Mesodermal cell (in vitro differentiated cells): ENCODE measurements around the gene PLEKHA1.

Source experiments
- H3K27ac ChIP-seq: 2 replicates; pipeline ENCODE4 v1.7.0; 2013; ENCODE audit warnings: mild to moderate bottlenecking, low read depth, low read length, moderate library complexity; ENCODE audit not compliant: severe bottlenecking
- H3K36me3 ChIP-seq: 2 replicates; pipeline ENCODE4 v1.7.1; 2013; ENCODE audit warnings: mild to moderate bottlenecking, low read length, moderate library complexity; ENCODE audit not compliant: control insufficient read depth, insufficient read depth
- H3K4me1 ChIP-seq: one replicate; pipeline ENCODE4 v1.7.1; 2013; ENCODE audit warnings: mild to moderate bottlenecking, low read length; ENCODE audit not compliant: insufficient read depth, control insufficient read depth, poor library complexity, severe bottlenecking
- H3K4me3 ChIP-seq: 2 replicates; pipeline ENCODE4 v1.7.0; 2013; ENCODE audit warnings: low read length, control low read depth, mild to moderate bottlenecking; ENCODE audit not compliant: insufficient read depth, poor library complexity, severe bottlenecking; ENCODE audit errors: extremely low read depth
- H3K9me3 ChIP-seq: 2 replicates; pipeline ENCODE4 v1.7.1; 2013; ENCODE audit warnings: mild to moderate bottlenecking, low read length, moderate library complexity; ENCODE audit not compliant: control insufficient read depth
- WGBS, 2 experiments: methylation state at CpG; one replicate each; pipeline ENCODE4 v1.1.5; 2013; ENCODE audit warnings: missing lambda C conversion rate in 2 of 2; ENCODE audit not compliant: insufficient coverage in 2 of 2; 5-methylcytosine and 5-hydroxymethylcytosine counted together

The PLEKHA1 gene

DNA sequence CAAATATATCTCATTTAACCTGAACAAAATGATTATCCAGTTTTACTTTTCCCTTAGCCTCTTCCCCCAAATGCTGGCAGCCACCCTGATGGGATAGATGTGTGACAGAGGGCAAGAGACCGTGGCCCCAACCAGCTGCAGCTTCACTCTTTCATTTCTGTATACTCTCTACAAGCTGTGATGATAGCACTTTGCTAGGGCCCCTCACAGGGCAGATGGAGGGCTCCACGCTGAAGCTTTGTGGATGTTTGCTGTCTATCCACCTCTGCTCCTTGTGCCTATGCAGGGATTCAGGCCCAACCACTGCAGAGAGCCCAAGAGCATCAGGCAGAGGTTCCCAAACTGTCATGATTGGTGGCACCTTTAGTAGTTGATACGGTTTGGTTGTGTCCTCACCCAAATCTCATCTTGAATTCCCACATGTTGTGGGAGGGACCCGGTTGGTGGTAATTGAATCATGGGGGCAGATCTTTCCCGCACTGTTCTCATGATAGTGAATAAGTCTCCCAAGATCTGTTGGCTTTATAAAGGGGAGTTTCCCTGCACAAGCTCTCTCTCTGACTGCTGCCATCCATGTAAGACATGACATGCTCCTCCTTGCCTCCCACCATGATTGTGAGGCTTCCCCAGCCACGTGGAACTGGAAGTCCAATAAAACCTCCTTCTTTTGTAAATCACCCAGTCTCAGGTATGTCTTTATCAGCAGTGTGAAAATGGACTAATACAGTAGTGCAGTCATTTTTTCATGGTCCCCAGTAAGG, 107.0 kb downstream of the PLEKHA1 start:
- peaks cover 34% of the 10 kb centered on the region for H3K4me1 ChIP-seq
- 100% methylated on average over 2 to 3 of the region's 6 CpGs for WGBS, 2 experiments
- peaks cover 5% of the 10 kb centered on the region for H3K36me3 ChIP-seq
- no peak overlapping the region for H3K27ac ChIP-seq
- H3K9me3 ChIP-seq, result peaks cover 14% of the 10 kb centered on the region
- H3K4me3 ChIP-seq, result no peak overlapping the region
